Measurements from ENCODE around the gene TEC. TPM values are rescaled to one million over a fixed set of nuclear protein-coding genes. Genes with fewer than 3 reads are reported as not detected.
A peak's percentile ranks its signal among the peaks of the same experiment; 100 is the strongest.

TEC gene
- polyA plus RNA-seq, 1 of the 3 experiments (the other 2 are of a cell fraction), result 0.85 TPM

DNA sequence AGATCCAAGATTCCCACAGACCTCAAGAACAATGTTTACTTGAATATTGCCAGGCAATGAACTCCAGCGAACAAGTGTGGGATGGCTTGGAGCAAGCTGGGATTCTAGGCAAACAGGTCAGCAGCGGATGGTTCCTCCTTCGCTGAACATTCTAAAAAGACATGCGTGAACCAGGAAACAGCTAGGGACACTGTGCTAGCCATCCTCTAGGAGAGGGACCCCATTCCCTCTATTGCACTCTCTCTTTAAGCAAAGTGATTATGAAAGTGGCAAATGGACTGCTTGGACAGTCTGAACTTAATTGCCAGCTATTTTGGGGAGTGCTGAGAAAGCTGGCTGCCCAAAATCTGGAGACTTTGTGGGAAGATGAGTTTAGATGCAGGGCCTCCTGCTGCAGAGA is 29.9 kb upstream of the TEC start:
- no peaks in the 10 kb centered on the region for H3K9me3 ChIP-seq
- peak overlapping the region; percentile 25; the same call in 1 of the 2 replicates for H3K4me2 ChIP-seq
- H3K9me2 ChIP-seq, result no peaks in the 10 kb centered on the region
- H3K27me3 ChIP-seq (ENCODE audit: insufficient read depth), result no peaks in the 10 kb centered on the region
- no peaks in the 10 kb centered on the region for H3F3A ChIP-seq (replicated peaks; ENCODE audit: insufficient read depth)
- peaks cover 3% of the 10 kb centered on the region in 2 experiments; a peak in 1 of 4 replicates for H3K4me1 ChIP-seq (ENCODE audit: control insufficient read depth in 1 of 2, insufficient read depth in 2 of 2, low read depth in 1 of 2, low read length in 1 of 2)
- WGBS (ENCODE audit: low lambda C conversion rate), result 92% methylated on average over 4 of the region's 4 CpGs
- TF ChIP-seq RXRA (IDR thresholded peaks at IDR 0.05; ENCODE audit: borderline replicate concordance, low read depth) (no peak), POLR2AphosphoS5 (IDR thresholded peaks at IDR 0.05; ENCODE audit: low read depth, low read length) (no peak), TCF12 (IDR thresholded peaks at IDR 0.05) (no peak), FOXJ3 (CRISPR knock-in tag; IDR thresholded peaks at IDR 0.05) (no peak), SMC3 (IDR thresholded peaks at IDR 0.05; ENCODE audit: low read depth, low read length) (no peak), MXI1 (IDR thresholded peaks at IDR 0.05; ENCODE audit: low read depth, low read length) (no peak), FOXM1 (IDR thresholded peaks at IDR 0.05; ENCODE audit: low read depth) (no peak), JUND (IDR thresholded peaks at IDR 0.05) (no peak), CHD2 (IDR thresholded peaks at IDR 0.05; ENCODE audit: low read length, partially characterized antibody) (no peak), NFIC (IDR thresholded peaks at IDR 0.05; ENCODE audit: borderline replicate concordance) (no peak), FOSL2 (IDR thresholded peaks at IDR 0.05; ENCODE audit: borderline replicate concordance, low read depth) (no peak)
- TF ChIP-seq, protein P1, sequence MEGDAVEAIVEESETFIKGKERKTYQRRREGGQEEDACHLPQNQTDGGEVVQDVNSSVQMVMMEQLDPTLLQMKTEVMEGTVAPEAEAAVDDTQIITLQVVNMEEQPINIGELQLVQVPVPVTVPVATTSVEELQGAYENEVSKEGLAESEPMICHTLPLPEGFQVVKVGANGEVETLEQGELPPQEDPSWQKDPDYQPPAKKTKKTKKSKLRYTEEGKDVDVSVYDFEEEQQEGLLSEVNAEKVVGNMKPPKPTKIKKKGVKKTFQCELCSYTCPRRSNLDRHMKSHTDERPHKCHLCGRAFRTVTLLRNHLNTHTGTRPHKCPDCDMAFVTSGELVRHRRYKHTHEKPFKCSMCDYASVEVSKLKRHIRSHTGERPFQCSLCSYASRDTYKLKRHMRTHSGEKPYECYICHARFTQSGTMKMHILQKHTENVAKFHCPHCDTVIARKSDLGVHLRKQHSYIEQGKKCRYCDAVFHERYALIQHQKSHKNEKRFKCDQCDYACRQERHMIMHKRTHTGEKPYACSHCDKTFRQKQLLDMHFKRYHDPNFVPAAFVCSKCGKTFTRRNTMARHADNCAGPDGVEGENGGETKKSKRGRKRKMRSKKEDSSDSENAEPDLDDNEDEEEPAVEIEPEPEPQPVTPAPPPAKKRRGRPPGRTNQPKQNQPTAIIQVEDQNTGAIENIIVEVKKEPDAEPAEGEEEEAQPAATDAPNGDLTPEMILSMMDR (IDR thresholded peaks at IDR 0.05), result no peak
- TF ChIP-seq, protein P2, sequence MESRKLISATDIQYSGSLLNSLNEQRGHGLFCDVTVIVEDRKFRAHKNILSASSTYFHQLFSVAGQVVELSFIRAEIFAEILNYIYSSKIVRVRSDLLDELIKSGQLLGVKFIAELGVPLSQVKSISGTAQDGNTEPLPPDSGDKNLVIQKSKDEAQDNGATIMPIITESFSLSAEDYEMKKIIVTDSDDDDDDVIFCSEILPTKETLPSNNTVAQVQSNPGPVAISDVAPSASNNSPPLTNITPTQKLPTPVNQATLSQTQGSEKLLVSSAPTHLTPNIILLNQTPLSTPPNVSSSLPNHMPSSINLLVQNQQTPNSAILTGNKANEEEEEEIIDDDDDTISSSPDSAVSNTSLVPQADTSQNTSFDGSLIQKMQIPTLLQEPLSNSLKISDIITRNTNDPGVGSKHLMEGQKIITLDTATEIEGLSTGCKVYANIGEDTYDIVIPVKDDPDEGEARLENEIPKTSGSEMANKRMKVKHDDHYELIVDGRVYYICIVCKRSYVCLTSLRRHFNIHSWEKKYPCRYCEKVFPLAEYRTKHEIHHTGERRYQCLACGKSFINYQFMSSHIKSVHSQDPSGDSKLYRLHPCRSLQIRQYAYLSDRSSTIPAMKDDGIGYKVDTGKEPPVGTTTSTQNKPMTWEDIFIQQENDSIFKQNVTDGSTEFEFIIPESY (IDR thresholded peaks at IDR 0.05; ENCODE audit: borderline replicate concordance, low read depth), result no peak
- TF ChIP-seq, protein P3, sequence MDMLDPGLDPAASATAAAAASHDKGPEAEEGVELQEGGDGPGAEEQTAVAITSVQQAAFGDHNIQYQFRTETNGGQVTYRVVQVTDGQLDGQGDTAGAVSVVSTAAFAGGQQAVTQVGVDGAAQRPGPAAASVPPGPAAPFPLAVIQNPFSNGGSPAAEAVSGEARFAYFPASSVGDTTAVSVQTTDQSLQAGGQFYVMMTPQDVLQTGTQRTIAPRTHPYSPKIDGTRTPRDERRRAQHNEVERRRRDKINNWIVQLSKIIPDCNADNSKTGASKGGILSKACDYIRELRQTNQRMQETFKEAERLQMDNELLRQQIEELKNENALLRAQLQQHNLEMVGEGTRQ (IDR thresholded peaks at IDR 0.05; ENCODE audit: borderline replicate concordance, low read depth, low read length), result no peak
- no peak overlapping the region for H3K9ac ChIP-seq
- H4K20me1 ChIP-seq (ENCODE audit: insufficient read depth), result no peaks in the 10 kb centered on the region
- no peaks in the 10 kb centered on the region for H3K79me2 ChIP-seq (ENCODE audit: insufficient read depth)
- POLR2A ChIA-PET, result no interaction called here
- CTCF ChIA-PET, result interaction anchor here (0.9 to 1.0 kb wide), 2 partner anchors 9 to 480 kb away, joined by 3 to 6 read pairs; partner anchors contain the start of gene FRYL
- no peak for DNase-seq
- peak overlapping the region in 1 of 2 experiments; percentile 43; a peak in 1 of 4 replicates for H3K27ac ChIP-seq (ENCODE audit: low read depth in 2 of 2, low read length in 1 of 2)
- H3K36me3 ChIP-seq (replicated peaks in 1 of 2; ENCODE audit: control insufficient read depth in 1 of 2, insufficient read depth in 2 of 2, low read length in 1 of 2), result no peaks in the 10 kb centered on the region
- no peak overlapping the region for H3K4me3 ChIP-seq (ENCODE audit: low read depth in 2 of 2, low read length in 1 of 2)
- H2AFZ ChIP-seq (ENCODE audit: low read depth), result peak overlapping the region; percentile 13; the same call in 1 of the 2 replicates

Measured in SK-N-SH (cell line).